HG03342 (cell line): ENCODE results near the gene STYXL1.

Experiments used
- ATAC-seq: cut with Tn5 transposase; IDR thresholded peaks from one replicate; pipeline ENCODE4 v1.9.1; 2021; ENCODE audit warnings: mild to moderate bottlenecking, moderate library complexity; ENCODE audit not compliant: unreplicated experiment

Gene STYXL1

GRCh38 chr7:75981453-75982305 is 66.1 kb downstream of the STYXL1 start:
- ATAC-seq = no peak

- ATAC-seq = no peak
These were observed 66.7 kb downstream of the STYXL1 start for GRCh38 chr7:75981203-75981452.

- no peak for ATAC-seq
These were observed 67.2 kb downstream of the STYXL1 start for GRCh38 chr7:75980430-75981202.

GRCh38 chr7:75979759-75980429 is 67.9 kb downstream of the STYXL1 start:
- no peak for ATAC-seq

GRCh38 chr7:75977743-75978142 is 70.1 kb downstream of the STYXL1 start:
- no peak for ATAC-seq

GRCh38 chr7:75971961-75972763 is 75.6 kb downstream of the STYXL1 start:
- no peak for ATAC-seq

GRCh38 chr7:75971309-75971960 is 76.4 kb downstream of the STYXL1 start:
- no peak for ATAC-seq

- ATAC-seq = no peak
These were observed 77.9 kb downstream of the STYXL1 start for GRCh38 chr7:75969704-75970498.

- no peak for ATAC-seq
These were observed 78.6 kb downstream of the STYXL1 start for GRCh38 chr7:75969182-75969581.

GRCh38 chr7:75968561-75969001 is 79.2 kb downstream of the STYXL1 start:
- no peak for ATAC-seq

GRCh38 chr7:75968012-75968411 is 79.8 kb downstream of the STYXL1 start:
- no peak for ATAC-seq

- ATAC-seq = no peak
These were observed 80.3 kb downstream of the STYXL1 start for GRCh38 chr7:75967487-75967997.

GRCh38 chr7:75967055-75967454 is 80.7 kb downstream of the STYXL1 start:
- ATAC-seq = no peak

- ATAC-seq = no peak
These were observed 81.4 kb downstream of the STYXL1 start for GRCh38 chr7:75966190-75966961.

- ATAC-seq = no peak
These were observed 82.2 kb downstream of the STYXL1 start for GRCh38 chr7:75965617-75966016.

- no peak for ATAC-seq
These were observed 84.3 kb downstream of the STYXL1 start for GRCh38 chr7:75963381-75963995.

GRCh38 chr7:75962607-75963380 is 85.0 kb downstream of the STYXL1 start:
- ATAC-seq = no peak
